ENCODE measurements around the gene CD40LG.

GRCh38 chrX:136607236-136607635 is 40.7 kb upstream of the CD40LG start:
- TF ChIP-seq POLR2A (IDR thresholded peaks at IDR 0.05; ENCODE audit: low read length) (no peak), GATA1 (IDR thresholded peaks at IDR 0.05; ENCODE audit: low read depth, low read length) (no peak)
